NB4 (cell line): ENCODE results near the gene SYNC.

Source experiments
- DNase-seq: peaks from one replicate; pipeline ENCODE4 v3.0.0; 2010; ENCODE audit warnings: low read depth
- H3K4me3 ChIP-seq: one replicate; pipeline ENCODE4 v1.5.1; 2011; ENCODE audit warnings: mild to moderate bottlenecking, low read depth, low read length, moderate library complexity
- CTCF ChIP-seq: IDR thresholded peaks from one replicate; pipeline ENCODE4 v1.5.1; 2012; ENCODE audit warnings: low read depth, low read length
- MAX ChIP-seq: IDR thresholded peaks from 2 replicates; pipeline ENCODE4 v1.6.1; 2011; ENCODE audit warnings: low read depth, low read length
- MYC ChIP-seq: IDR thresholded peaks from 2 replicates; pipeline ENCODE4 v1.6.1; 2011; ENCODE audit warnings: low read depth, low read length
- POLR2A ChIP-seq: IDR thresholded peaks from 2 replicates; pipeline ENCODE4 v1.6.1; 2011; ENCODE audit warnings: mild to moderate bottlenecking; ENCODE audit not compliant: insufficient read length; ENCODE audit errors: extremely low read depth

The SYNC gene

GRCh38 chr1:32695098-32695904 lies 7.3 kb downstream of the SYNC start:
- TF ChIP-seq POLR2A: no peak
- TF ChIP-seq CTCF: no peak
- TF ChIP-seq MYC: no peak
- no peak for TF ChIP-seq MAX
- DNase-seq: no peak

GRCh38 chr1:32693455-32694174 lies 9.0 kb downstream of the SYNC start:
- TF ChIP-seq CTCF (no peak), MAX (no peak), POLR2A (no peak), MYC (no peak)
- no peak for DNase-seq
- no peak overlapping the region for H3K4me3 ChIP-seq

More at GRCh38 chr1:32695098-32695904, 7.3 kb downstream of the SYNC start:
- no peak overlapping the region for H3K4me3 ChIP-seq

- no peak overlapping the region for H3K4me3 ChIP-seq
- DNase-seq: no peak
- no peak for TF ChIP-seq MAX
- no peak for TF ChIP-seq POLR2A
- TF ChIP-seq CTCF: no peak
- TF ChIP-seq MYC: no peak
Measured at GRCh38 chr1:32686387-32686786, 16.2 kb downstream of the SYNC start.

- no peak overlapping the region for H3K4me3 ChIP-seq
- TF ChIP-seq MYC (no peak), POLR2A (no peak), CTCF (no peak), MAX (no peak)
- DNase-seq: no peak
Measured at GRCh38 chr1:32685498-32685897, 17.1 kb downstream of the SYNC start.

GRCh38 chr1:32684167-32684811 lies 18.3 kb downstream of the SYNC start:
- no peak overlapping the region for H3K4me3 ChIP-seq
- TF ChIP-seq MAX: no peak
- TF ChIP-seq POLR2A: no peak
- TF ChIP-seq MYC: no peak
- TF ChIP-seq CTCF: no peak
- DNase-seq: no peak
